HG03025 (cell line): ENCODE measurements around the gene CASQ2.

Experiments
- ATAC-seq: cut with Tn5 transposase; IDR thresholded peaks from one replicate; pipeline ENCODE4 v1.9.1; 2021; ENCODE audit warnings: mild to moderate bottlenecking, moderate library complexity; ENCODE audit not compliant: unreplicated experiment, low FRiP score

The CASQ2 gene

DNA sequence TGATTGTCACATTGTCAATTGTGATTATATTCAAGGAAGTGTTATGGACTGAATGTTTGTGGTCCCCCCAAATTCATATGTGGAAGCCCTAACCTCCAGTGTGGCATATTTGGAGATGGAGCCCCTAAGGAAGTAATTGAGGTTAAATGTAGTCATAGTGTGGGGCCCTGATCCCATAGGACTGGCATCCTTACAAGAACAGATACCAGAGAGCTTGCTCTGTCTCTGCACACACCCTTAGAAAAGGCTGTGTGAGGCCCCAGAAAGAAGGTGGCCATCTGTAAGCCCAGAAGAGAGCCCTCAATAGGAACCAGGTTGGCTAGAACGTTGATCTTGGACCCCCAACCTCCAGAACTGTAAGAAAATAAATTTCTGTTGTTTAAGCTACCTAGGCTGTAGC, 98.6 kb downstream of the CASQ2 start:
- no peak for ATAC-seq

DNA sequence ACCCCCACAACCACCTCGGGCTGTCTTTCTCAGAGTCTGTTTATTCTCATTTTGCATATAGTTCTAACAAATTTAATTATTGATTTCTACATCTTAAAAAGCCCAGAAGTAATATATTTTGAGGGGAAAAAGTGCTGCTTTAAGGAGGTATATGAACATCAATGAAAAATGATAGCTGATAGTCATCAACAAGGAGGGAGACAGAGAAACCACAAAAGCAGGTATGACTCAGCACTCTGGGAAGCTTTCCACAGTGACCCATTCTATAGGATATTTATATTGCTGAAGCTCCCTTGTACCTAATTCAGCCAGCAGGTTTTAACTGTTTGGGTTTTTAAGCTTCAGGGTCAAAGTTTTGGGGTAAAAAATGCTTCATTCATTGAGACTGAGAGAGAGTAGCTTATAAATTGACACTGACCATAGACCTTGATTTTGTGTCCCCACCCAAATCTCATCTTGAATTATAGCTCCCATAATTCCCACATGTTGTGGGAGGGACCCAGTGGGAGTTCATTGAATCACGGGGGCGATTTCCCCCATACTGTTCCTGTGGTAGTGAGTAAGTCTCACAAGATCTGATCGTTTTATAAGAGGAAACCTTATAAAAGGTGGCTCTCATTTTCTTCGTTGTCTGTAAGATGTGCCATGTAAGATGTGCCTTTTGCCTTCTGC, 99.4 kb downstream of the CASQ2 start:
- ATAC-seq: no peak

DNA sequence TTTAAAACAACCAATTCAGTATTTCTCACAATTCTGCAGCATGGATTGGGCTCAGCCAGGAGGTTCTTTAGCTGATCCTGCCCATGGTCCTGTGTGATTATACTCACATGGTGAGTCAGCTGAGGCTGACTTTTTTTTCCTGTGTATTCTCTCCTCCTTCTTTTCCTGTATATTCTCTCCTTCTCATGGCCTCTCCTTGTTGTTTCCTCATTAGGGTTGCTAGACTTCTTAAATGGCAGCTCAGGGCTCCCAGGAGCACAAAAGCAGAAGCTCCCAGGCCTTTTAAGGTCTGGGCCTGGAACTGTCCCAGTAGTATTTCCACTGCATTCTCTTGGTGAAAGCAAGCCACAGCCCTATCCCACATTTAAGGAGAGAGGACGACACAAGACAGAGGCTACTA, 99.9 kb downstream of the CASQ2 start:
- no peak for ATAC-seq

DNA sequence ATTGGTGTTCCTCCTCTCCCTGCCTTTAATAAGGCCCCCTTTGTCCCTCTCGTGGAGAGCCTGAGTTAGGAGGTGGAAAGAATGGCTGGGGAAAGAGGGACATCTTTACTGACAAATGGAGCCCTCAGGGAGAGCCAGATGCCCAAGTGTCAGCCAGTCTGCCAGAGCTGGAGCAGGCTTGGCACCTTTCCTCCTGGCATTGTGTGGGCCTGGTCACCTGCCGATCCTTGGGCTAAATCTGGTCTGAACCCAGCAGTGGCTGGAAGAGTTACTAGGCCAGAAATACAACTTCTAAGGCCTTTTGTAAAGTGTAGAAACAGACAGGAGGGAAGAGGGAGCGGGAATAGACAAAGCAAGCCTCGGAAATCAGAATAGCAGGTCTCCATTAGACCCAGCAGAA, 101.8 kb downstream of the CASQ2 start:
- ATAC-seq: no peak

DNA sequence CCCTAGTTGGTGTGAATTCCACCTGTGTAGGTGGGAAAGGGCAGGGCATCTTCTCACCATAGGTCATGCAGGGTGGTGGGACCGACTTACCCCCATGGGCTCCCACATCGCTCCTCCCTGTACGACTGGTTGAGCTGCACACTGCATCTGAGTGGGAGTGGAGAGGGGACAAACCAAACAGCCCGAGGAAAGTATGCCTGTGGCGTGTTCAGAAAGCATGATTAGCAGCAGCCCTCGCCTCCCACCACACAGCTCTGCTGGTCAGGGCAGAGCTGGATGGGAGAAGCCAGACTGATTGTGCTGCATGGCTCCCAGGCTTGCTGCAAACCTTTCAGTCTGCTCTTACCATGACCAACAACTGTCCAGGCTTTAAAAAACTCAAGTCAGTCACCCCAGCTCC, 102.3 kb downstream of the CASQ2 start:
- no peak for ATAC-seq

DNA sequence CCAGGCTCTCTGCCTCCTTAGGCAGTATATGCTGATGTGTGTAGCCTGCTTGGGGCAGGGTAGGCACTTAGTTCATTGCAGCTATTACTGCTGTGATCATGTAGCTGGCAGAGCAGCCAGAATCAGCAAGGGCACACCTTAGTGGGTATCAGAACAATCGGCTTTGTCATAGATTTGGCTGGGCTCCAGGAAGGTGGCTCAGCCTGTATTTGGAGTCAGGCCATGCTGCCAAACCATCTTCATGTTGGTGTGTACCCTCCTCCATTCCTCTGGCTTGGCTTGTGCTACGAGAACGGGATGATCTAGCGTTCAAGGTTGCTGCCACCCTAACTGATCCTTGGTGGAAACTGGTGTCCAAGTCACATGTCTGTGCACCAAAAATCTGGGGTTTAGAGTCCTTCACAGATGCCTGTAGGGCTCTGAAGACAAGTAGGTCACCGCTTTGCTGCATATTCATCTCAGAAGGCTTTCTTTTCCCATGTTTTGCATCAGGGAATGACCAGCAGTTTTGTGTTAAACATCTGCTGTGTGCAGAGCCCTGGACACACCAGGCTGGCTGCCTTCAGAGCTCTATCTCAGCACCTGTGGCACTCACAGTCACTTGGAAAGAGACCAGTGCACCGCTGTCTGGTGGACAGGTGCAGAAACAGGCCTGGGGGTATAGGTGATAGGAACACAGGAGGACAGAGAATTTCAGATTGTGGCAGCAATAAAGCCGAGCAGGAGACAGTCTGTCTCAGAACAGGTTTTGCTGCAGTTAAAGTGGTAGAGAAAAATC, 103.0 kb downstream of the CASQ2 start:
- no peak for ATAC-seq

DNA sequence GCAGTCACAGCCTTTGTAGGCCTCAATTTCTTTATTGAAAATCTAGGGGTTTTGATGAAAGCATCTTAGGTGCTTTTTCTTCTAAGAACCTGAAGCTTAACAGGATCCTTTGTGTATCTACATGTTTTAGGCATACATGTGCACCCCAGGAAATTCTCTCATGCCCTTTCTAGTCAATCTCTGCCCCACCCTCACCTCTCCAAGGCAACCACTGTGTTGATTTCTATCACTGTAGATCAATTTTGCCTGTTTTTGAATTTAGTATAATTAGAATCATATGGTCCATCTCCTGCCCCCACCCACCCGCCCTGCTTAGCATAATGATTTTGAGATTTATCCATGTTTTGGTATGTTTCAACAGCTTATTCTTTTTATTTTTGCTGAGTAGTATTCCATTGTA, 107.4 kb downstream of the CASQ2 start:
- ATAC-seq: no peak

DNA sequence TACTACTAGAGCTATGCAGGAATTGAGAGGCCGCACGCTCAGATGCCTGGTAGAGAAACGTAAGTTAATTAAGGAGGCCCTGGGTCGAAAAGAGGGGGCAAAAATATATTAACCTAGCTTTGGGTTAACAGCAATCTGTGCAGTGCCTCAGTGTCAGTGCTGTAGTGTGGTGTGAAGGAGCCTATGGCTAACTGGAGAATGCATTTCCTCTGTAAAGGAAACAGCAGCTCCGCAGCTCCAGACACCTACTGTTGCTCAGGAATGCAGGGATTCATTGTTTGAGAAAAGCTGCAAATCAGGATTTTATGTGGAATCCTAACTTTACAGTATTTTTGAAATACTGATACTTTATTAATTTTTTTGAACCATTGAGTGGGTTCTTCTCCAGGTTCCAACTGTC, 108.4 kb downstream of the CASQ2 start:
- ATAC-seq: no peak

DNA sequence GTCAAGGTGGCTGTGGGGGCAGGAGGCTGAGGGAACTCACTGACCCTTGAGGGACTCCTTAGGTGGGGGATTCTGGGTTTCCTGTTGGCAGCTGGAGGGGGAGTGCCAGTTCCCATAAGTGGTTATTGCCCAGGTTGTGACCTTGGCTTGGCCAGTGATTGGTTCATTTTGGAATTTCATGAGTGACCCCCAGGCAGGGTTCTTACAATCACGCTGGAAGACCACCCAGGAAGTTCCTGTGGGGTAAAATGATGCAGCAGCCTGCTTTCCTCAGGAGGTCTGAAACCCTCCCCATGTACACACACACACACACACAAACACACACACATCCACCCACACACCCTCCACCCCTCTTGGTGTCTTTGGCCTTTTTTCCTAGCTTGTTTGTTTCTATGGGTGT, 109.9 kb downstream of the CASQ2 start:
- ATAC-seq: no peak

DNA sequence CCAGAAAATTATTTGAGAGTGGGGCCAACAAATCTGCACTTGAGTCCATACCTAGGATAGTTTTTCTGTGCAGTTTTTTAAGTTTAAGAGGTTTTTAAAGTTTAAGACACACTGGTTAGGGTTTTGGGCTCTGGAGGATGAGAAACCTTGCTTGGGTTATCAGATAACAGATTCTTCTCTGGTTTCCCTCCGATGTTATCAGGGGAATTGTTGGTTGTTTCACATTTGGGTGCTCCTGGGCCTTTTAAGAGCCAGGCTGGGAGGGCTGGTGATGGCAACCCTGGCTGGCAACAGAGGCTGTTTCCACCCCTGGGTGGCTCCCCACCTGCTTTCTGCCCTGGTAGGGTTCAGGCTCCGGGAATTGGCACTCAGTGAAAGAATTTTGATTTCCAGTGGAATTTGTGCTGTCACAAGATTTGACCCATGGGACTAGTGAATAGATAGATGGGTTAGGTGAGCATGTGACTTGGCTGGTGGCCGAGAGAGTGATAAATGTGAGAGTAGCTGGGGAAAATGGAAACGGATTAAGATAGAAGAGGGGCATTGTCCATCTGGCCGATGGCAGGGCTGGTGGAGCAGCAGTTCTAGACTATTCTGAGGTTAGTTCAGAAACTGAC, 111.9 kb downstream of the CASQ2 start:
- no peak for ATAC-seq

DNA sequence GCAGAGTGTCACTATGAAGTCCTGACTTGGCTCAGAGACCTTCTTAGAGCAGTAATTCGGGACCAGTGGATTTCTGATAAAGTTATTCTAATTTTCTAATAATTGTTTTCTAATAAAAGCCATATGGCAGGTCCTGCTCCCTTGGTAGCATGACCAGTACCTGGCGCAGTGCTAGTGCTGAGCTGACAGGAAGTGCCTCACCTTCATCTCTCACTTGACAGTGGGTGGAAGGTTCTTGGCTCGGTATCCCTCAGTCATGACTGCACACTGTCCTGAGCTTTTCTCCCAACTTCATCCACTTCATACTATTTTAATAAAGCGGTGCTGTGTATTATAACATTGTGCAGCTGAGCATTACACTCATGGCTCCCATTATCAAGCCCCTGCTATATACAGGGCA, 112.6 kb downstream of the CASQ2 start:
- ATAC-seq: no peak

DNA sequence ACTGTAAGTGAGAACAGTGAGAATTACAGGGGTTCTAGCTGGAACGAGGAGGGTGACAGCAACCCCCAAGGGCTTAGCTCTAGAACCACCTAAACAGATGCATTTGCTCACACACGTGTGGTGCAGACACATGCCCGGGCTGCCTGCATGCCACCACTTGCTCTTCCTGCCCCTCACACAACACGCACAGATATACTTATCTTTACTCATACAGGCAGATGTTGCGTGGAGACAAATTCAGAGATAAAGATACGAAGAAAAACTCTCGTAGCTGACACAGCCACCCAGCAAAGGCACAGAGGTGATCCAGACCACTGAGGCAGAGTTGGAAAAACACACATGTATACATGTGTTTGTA, 113.2 kb downstream of the CASQ2 start:
- ATAC-seq: no peak

DNA sequence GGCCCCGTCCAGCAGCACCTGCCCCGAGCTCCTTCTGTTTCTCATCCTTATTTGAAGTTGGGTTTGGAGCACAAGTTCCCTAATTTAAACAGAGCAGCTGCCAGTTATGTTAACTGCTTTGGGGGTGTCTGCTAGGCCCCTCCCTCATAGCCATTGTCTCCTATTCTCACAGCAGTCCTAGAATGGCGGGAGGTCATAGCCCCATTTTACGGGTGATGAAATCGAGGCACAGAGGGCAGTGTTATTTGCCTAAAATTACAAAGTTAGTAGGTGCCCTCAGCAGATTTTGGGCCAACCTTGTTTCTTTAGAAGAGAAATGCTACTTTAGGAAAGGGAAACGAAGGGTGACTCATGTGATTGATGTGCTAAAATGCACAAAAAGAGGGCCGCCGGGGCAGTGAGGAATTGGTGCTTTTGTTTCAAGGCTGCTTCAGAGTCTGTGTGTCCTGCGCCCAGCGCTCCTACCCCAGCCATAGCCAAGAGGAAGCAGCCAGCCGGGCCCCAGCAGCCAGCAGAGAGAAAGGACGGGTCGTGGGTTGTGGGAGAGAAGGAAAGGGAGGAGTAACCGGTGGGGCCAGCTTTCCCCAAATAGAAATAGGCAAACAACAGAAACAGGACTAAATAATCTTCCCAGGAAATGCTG, 113.7 kb downstream of the CASQ2 start:
- no peak for ATAC-seq

DNA sequence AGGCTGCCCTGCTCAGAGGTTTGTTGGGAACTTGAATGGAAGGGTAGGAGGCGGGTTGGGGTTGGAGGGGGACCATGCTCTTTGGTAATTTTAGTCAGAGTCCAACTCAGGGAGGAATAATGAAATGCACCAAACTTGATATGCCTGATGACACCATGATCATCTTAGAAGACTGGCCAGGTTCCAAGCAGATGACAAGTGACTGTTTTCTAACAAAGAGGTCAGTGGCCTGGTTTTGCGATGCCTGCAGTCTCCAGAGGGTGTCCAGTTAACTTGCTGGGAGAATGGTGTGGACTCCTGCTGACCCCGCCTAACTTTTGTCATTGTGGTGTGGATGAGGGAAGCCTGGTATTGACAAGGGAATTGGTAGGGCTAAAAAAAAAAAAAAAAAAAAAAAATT, 114.4 kb downstream of the CASQ2 start:
- ATAC-seq: no peak

DNA sequence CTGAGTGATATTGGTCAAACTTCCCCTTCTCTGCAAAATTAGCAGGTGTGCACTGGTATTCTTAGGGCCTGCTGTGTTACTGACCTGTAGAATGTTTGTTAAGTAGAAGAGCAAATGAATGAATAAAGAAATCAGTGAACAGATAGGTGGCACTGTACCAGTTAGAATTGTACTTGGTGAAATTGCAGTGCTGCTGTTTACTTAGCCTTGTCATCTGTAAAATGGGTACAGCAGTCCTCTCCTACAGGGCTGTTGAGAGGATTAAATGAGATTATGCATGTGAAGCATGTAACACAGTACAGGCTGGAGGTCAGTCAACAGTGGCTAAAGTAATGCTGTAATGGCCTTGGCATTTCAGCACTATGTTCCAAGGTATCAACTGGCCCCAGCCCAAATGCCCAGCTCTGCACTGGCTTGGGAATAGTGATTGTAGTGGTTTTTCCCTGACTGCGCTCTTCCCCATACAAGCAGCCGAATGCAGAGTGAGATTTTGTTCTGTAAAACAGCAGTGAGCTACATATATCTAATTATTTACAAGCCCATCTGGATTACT, 116.2 kb downstream of the CASQ2 start:
- no peak for ATAC-seq

DNA sequence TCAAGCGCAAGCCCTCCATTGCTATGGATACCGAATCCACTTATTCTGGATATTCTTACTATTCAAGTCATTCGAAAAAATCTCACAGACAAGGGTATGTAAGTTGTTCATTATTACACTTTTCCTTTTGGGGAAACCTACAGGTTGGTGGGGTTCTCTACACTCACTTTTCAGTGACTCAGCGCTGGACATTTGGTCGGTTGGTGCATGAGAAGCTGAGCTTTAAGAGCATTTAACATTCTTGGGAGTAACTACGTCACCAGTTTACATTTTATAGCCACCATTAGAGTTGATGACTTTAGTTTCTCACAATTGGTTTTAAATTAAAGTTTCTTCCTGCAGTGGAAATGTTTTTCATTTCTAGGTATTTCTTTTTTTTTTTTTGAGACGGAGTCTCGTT, 117.1 kb downstream of the CASQ2 start:
- ATAC-seq: no peak

DNA sequence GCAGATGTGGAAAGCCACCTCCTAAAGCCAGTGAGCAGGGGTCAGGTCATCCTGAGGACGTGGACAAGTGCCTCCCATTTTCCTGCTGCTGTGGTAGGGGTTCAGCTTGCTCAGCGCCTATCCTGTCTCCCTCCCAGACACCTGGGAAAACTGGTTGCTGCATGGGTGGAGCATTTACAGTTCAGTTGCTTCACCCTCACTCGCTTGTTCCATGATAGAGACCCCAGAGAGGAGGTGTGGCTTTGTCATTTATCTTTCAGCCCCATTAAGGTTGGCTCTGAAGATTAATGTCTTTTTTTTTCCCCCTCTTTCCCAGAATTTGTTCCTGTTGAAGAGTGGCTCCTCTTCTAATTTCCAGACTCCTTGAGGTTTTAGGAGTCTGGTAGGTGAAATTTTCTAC, 117.6 kb downstream of the CASQ2 start:
- no peak for ATAC-seq
